Small intestine (tissue), 7 donors: ENCODE measurements around the gene RFX7. TPM values are rescaled to one million over a fixed set of nuclear protein-coding genes. Genes with fewer than 3 reads are reported as not detected.

Experiments
- DNase-seq, 2 donors: peaks; one replicate each; pipeline versions ENCODE4 v3.0.0 to v3.0.0-alpha.2; 2013
- FAIRE-seq: peaks from 2 replicates; lab custom pipeline; 2012; peaks lifted over from hg19 to GRCh38; lab: Jason Lieb, UNC
- H3K27ac ChIP-seq, 3 donors: one replicate each; pipeline ENCODE4 v1.5.1; 2013; ENCODE audit warnings: low read length in 2 of 3, mild to moderate bottlenecking in 2 of 3, control low read depth in 1 of 3, inconsistent platforms in 1 of 3, low read depth in 1 of 3, moderate library complexity in 1 of 3
- H3K27me3 ChIP-seq, 3 donors: one replicate each; pipeline ENCODE4 v1.6.1; 2013; ENCODE audit warnings: low read length in 3 of 3, inconsistent platforms in 1 of 3; ENCODE audit not compliant: control insufficient read depth in 3 of 3, insufficient read depth in 3 of 3
- H3K36me3 ChIP-seq, 3 donors: one replicate each; pipeline ENCODE4 v1.6.1; 2013; ENCODE audit warnings: low read length in 3 of 3, inconsistent platforms in 1 of 3, low read depth in 1 of 3, mild to moderate bottlenecking in 1 of 3, moderate library complexity in 1 of 3; ENCODE audit not compliant: control insufficient read depth in 3 of 3, insufficient read depth in 2 of 3
- H3K4me1 ChIP-seq, 3 donors: one replicate each; pipeline ENCODE4 v1.6.1; 2013; ENCODE audit warnings: low read length in 2 of 3, inconsistent platforms in 1 of 3, low read depth in 1 of 3, mild to moderate bottlenecking in 1 of 3, moderate library complexity in 1 of 3; ENCODE audit not compliant: control insufficient read depth in 3 of 3, insufficient read depth in 2 of 3
- H3K4me3 ChIP-seq, 3 donors: one replicate each; pipeline ENCODE4 v1.5.1; 2013; ENCODE audit warnings: low read length in 3 of 3, control low read depth in 1 of 3, inconsistent platforms in 1 of 3, low read depth in 1 of 3, mild to moderate bottlenecking in 1 of 3, moderate library complexity in 1 of 3
- H3K9me3 ChIP-seq, 2 donors: one replicate each; pipeline ENCODE4 v1.6.1; 2013; ENCODE audit warnings: low read depth in 1 of 2, low read length in 1 of 2; ENCODE audit not compliant: control insufficient read depth in 2 of 2, insufficient read depth in 1 of 2
- WGBS, 3 donors: extraction: QIAGEN DNeasy Blood & Tissue Kit; methylation state at CpG; one replicate each; pipeline ENCODE4 v1.1.7; 2013; 5-methylcytosine and 5-hydroxymethylcytosine counted together
- polyA plus RNA-seq, 4 donors: library from polyadenylated mRNA; stranded (reverse) in 3 of 4; unstranded in 1 of 4; fragments of 200-250 nt in 3 of 4; fragments of 120-200 nt in 1 of 4; gene quantifications; one replicate each; pipeline versions ENCODE4 v1.2.1 to v1.2.3, GENCODE V29; 2013
- donor health status: healthy with polysubstance abuse.
- donor health status: control.
- donor health status: control.
- donor health status: Bipolar disorder and iron deficiency.
- donor health status: healthy.

Gene RFX7
- polyA plus RNA-seq, 4 donors, result 1.4 to 12.8 (median 3.0) TPM

- Histone ChIP-seq H3K4me3 (no peak overlapping the region), H3K27me3 (no peaks in the 10 kb centered on the region), H3K36me3 (no peaks in the 10 kb centered on the region), H3K9me3 (no peaks in the 10 kb centered on the region), H3K4me1 (no peaks in the 10 kb centered on the region), H3K27ac (no peak overlapping the region)
- 9 to 16% (median 12%) methylated on average over 2 of the region's 2 CpGs for WGBS, 3 donors
- peak; percentile 10 for FAIRE-seq
- peak; percentile 45 to 46 for DNase-seq
Measured at GRCh38 chr15:56052395-56053045, 191.2 kb downstream of the RFX7 start.

- Histone ChIP-seq H3K27me3 (no peaks in the 10 kb centered on the region), H3K27ac (no peak overlapping the region), H3K36me3 (no peaks in the 10 kb centered on the region), H3K4me3 (no peak overlapping the region), H3K4me1 (no peaks in the 10 kb centered on the region), H3K9me3 (no peaks in the 10 kb centered on the region)
- no peak for DNase-seq
- no peak for FAIRE-seq
Measured at GRCh38 chr15:56051676-56052075, 192.0 kb downstream of the RFX7 start.

DNA sequence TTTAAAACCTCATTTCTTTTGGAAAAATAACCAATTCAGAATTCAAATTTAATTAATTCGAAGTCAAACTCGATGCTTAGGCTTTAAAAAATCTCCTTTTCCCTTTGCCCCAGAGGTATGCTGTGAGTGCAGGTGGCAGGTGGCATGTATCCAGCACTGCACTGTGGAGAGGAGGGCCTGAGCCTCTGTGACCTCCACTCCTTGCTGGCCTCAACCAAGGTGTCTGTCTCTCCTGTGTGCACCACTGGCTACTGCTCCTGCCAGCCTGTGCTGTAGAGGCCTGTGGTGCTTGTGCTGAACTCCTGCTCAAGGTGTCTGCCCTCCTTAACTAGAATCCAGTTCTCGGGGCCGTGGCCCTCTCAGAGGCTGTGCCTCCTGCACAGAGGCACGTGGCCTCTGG, 194.1 kb downstream of the RFX7 start:
- no peak overlapping the region for H3K4me3 ChIP-seq
- H3K27me3 ChIP-seq, result no peaks in the 10 kb centered on the region
- no peaks in the 10 kb centered on the region for H3K36me3 ChIP-seq
- no peaks in the 10 kb centered on the region for H3K9me3 ChIP-seq
- WGBS, 3 donors, result 72 to 87% (median 76%) methylated on average over 5 of the region's 5 CpGs
- DNase-seq (no peak), FAIRE-seq (no peak)
- no peaks in the 10 kb centered on the region for H3K4me1 ChIP-seq
- no peak overlapping the region for H3K27ac ChIP-seq

DNA sequence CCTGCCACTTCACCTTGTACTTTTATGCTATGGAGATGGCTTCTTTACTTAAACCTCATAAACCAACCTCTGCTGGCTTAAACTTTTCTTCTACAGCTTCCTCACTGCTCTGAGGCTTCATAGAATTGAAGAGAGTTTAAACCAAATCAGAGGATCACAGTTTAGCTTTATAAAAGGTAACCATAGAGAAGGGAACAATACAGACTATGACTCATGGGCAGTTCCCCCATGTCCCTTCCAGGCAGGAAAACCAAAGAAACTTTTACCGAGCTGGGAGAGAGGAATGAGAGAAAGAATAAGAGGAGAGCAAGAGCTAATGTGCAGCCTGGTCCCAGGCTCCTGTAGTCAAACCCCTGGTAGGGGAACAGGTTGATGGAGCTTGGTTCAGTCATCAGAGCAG, 196.3 kb downstream of the RFX7 start:
- FAIRE-seq, result no peak
- Histone ChIP-seq H3K9me3 (no peaks in the 10 kb centered on the region), H3K27me3 (no peaks in the 10 kb centered on the region), H3K27ac (no peak overlapping the region), H3K36me3 (no peaks in the 10 kb centered on the region), H3K4me3 (no peak overlapping the region), H3K4me1 (peaks cover 4 to 9% (median 4%) of the 10 kb centered on the region in 3 donors)
- DNase-seq, result no peak
- WGBS, 3 donors, result 75 to 81% (median 79%) methylated on average over 1 of the region's 1 CpG

DNA sequence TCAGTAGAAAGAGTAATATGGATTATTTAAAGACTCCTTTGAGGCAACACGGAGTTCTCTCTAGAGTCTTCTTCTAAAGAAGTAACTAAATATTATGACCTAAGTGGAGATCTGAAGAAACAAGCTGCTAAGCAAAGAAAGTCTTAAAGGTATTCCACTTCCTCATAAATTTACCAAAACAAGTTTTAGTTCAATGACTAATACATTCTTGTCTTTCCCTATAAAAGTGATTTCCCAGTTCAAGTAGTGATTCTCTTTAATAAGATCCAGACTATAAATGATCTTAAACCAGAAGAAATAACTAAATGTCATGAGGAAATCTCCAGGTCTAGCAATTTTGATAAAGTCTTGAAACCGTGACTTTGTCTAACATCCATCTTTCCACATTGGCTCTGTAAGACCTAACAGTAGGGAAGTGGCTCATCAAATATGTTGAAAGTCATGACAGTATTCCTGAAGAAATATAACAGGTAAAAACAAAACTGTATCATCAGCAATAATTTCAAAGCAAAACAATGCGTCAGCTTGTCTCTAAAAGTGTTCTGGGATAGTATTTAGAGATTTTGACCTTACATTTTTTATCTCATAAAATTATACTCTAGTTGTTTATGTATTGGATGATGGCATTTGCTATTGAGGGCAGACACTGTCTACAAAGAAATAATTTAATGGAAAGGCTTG, 198.5 kb downstream of the RFX7 start:
- FAIRE-seq, result no peak
- H3K9me3 ChIP-seq, result no peaks in the 10 kb centered on the region

DNA sequence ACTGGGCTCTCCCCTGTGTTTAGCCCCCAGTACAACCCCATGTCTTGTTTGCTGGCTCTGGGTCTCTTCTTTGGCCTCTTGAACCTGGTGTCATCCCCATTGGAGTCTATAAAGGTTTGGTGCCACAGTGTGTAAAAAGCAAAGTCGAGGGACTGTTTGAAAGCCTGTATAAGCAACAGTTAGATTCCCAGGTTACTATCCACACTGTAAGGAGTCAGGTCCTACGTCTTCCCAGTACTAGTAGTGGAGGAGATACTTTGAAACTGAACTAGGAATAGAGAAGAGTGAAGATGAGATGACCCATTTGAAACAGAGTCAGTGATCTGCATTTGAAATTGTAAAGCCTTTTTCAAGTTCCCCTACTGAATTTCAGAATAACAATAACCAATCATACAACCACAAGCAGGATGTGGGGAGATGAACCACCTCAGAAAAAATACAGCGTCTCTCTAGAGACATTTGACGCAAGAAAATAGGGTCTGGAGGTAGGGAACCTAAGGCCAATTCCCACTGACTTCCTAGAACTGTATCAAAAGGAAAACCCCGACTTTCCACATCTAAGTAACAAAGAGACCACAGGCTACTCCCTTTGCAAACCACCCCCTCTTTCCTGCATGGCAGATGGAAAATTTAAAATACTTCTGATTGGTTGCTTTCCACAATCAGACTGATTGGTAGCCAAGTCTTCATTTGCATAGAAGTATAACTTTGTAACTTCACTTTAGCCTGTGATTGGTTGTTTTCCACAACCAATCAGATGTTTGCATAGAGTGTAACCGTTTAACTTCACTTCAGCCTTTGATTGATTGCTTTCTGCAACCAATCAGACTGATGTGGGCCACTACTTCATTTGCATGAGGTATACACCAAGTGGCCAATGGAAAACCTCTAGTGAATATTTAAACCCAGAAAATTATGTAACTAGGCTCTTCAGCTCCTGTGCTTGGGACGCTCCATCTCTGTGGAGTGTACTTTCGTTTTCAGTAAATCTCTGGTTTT, 200.4 kb downstream of the RFX7 start:
- H3K9me3 ChIP-seq, result no peaks in the 10 kb centered on the region
- H3K27me3 ChIP-seq, result no peaks in the 10 kb centered on the region
- DNase-seq (peak; percentile 14 to 51), FAIRE-seq (no peak)
- H3K4me1 ChIP-seq, result peaks cover 4 to 26% (median 6%) of the 10 kb centered on the region in 3 donors
- peak overlapping the region in 2 of 3 donors; percentile 11 to 19 for H3K27ac ChIP-seq
- WGBS, 3 donors, result 68 to 78% (median 71%) methylated on average over 8 of the region's 8 CpGs
- no peaks in the 10 kb centered on the region for H3K36me3 ChIP-seq
- no peak overlapping the region for H3K4me3 ChIP-seq

More for the DNA sequence above, 198.5 kb downstream of the RFX7 start:
- WGBS, 3 donors, result 87 to 94% (median 93%) methylated on average over 3 of the region's 3 CpGs
- H3K27ac ChIP-seq, result no peak overlapping the region
- H3K4me3 ChIP-seq, result no peak overlapping the region
- no peak for DNase-seq
- no peaks in the 10 kb centered on the region for H3K36me3 ChIP-seq
- peaks cover 4 to 15% (median 4%) of the 10 kb centered on the region in 3 donors for H3K4me1 ChIP-seq
- H3K27me3 ChIP-seq, result no peaks in the 10 kb centered on the region

- Histone ChIP-seq H3K4me3 (no peak overlapping the region), H3K9me3 (no peaks in the 10 kb centered on the region), H3K27me3 (no peaks in the 10 kb centered on the region), H3K36me3 (no peaks in the 10 kb centered on the region), H3K27ac (peak overlapping the region in 1 of 3 donors; percentile 50), H3K4me1 (peaks cover 4 to 26% (median 6%) of the 10 kb centered on the region in 3 donors)
- FAIRE-seq (no peak), DNase-seq (peak; percentile 32 to 81)
- 26 to 60% (median 38%) methylated on average over 4 of the region's 4 CpGs for WGBS, 3 donors
Measured at GRCh38 chr15:56042498-56042897, 201.2 kb downstream of the RFX7 start.

GRCh38 chr15:56042031-56042430, 201.6 kb downstream of the RFX7 start:
- FAIRE-seq (no peak), DNase-seq (peak in 1 of 2 donors; percentile 35)
- peak overlapping the region in 1 of 3 donors; percentile 50 for H3K27ac ChIP-seq

More at GRCh38 chr15:56042031-56042430, 201.6 kb downstream of the RFX7 start:
- no peaks in the 10 kb centered on the region for H3K9me3 ChIP-seq
- no peak overlapping the region for H3K4me3 ChIP-seq
- H3K36me3 ChIP-seq, result no peaks in the 10 kb centered on the region
- 40 to 68% (median 65%) methylated on average over 1 of the region's 1 CpG for WGBS, 3 donors
- H3K4me1 ChIP-seq, result peaks cover 4 to 26% (median 6%) of the 10 kb centered on the region in 3 donors
- no peaks in the 10 kb centered on the region for H3K27me3 ChIP-seq
